Measurements from ENCODE around the gene FARP2.

FARP2 gene

GRCh38 chr2:241508240-241509154 lies 152.4 kb downstream of the FARP2 start, which contains the start of gene STK25:
Gene STK25, minus strand, starts transcription at chr2:241508584. Its CDS starts 549 bp downstream, at chr2:241508035.
- Histone ChIP-seq H3K4me1 (ENCODE audit: low read length) (peaks cover 21% of the 10 kb centered on the region), H3K79me2 (ENCODE audit: low read length) (peaks cover 22% of the 10 kb centered on the region), H3K36me3 (replicated peaks; ENCODE audit: low read depth, low read length) (no peaks in the 10 kb centered on the region), H3K9ac (ENCODE audit: low read length) (peak within 1 kb of the TSS; percentile 67), H3K27ac (ENCODE audit: low read length) (peak within 1 kb of the TSS; percentile 30; the same call in 1 of the 2 replicates), H4K20me1 (ENCODE audit: insufficient read depth, low read length) (no peaks in the 10 kb centered on the region), H2AFZ (ENCODE audit: low read depth, low read length) (peak within 1 kb of the TSS; percentile 85), H3K4me2 (ENCODE audit: low read length) (peak within 1 kb of the TSS; percentile 72), H3K4me3 (ENCODE audit: low read length) (peak within 1 kb of the TSS; percentile 96), H3K9me3 (ENCODE audit: insufficient read depth, low read length) (no peaks in the 10 kb centered on the region), H3K27me3 (ENCODE audit: low read depth, low read length) (no peaks in the 10 kb centered on the region)
- TF ChIP-seq CTCF (IDR thresholded peaks at IDR 0.05; ENCODE audit: low read depth, low read length) (no peak), EZH2phosphoT487 (IDR thresholded peaks at IDR 0.05; ENCODE audit: low read depth) (no peak)

DNA sequence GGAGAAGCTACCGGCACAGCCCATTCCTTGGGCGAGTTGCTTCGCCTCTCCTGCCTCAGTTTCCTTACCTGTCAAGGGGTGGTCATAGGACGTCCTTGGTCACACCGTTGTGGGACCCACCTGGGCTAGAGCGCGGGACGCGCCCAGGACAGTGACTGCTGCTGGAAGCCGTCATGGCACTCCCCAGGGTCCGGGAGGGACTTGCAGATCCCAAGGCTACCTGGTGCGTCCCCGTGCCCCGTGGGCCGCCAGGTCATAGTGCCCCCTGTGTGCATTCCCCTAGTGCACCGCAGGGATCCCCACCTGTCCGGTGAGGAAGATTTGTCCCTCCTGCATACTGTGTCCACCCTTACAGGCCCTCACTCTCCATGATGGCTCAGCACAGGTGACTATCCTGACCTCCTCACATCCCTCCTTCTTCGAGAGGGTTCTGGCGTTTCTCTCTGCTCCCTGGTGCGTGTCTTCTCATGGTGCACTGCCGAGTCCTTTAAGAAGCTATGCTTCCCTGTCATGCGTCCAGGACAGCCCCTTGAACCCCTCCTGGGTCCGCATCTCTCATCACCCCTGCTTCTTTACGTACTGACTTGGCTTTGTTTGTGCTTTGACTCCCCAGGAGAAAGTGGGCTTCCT lies 153.2 kb downstream of the FARP2 start:
- no peaks in the 10 kb centered on the region for H3K27me3 ChIP-seq (ENCODE audit: low read depth, low read length)
- H4K20me1 ChIP-seq (ENCODE audit: insufficient read depth, low read length): no peaks in the 10 kb centered on the region
- H3K27ac ChIP-seq (ENCODE audit: low read length): no peak overlapping the region
- no peak overlapping the region for H3K9ac ChIP-seq (ENCODE audit: low read length)
- H3K4me1 ChIP-seq (ENCODE audit: low read length): peaks cover 21% of the 10 kb centered on the region
- H2AFZ ChIP-seq (ENCODE audit: low read depth, low read length): peak overlapping the region; percentile 85
- H3K4me2 ChIP-seq (ENCODE audit: low read length): peak overlapping the region; percentile 66
- TF ChIP-seq CTCF (IDR thresholded peaks at IDR 0.05; ENCODE audit: low read depth, low read length) (no peak), EZH2phosphoT487 (IDR thresholded peaks at IDR 0.05; ENCODE audit: low read depth) (no peak)
- H3K4me3 ChIP-seq (ENCODE audit: low read length): peak overlapping the region; percentile 96
- H3K79me2 ChIP-seq (ENCODE audit: low read length): peaks cover 22% of the 10 kb centered on the region
- H3K36me3 ChIP-seq (replicated peaks; ENCODE audit: low read depth, low read length): no peaks in the 10 kb centered on the region
- no peaks in the 10 kb centered on the region for H3K9me3 ChIP-seq (ENCODE audit: insufficient read depth, low read length)

GRCh38 chr2:241511091-241511741 lies 155.1 kb downstream of the FARP2 start:
- no peaks in the 10 kb centered on the region for H4K20me1 ChIP-seq (ENCODE audit: insufficient read depth, low read length)
- H3K27ac ChIP-seq (ENCODE audit: low read length): no peak overlapping the region
- peaks cover 29% of the 10 kb centered on the region for H3K4me1 ChIP-seq (ENCODE audit: low read length)
- no peak overlapping the region for H3K9ac ChIP-seq (ENCODE audit: low read length)
- peak overlapping the region; percentile 28; the same call in 1 of the 2 replicates for H3K4me2 ChIP-seq (ENCODE audit: low read length)
- H2AFZ ChIP-seq (ENCODE audit: low read depth, low read length): no peak overlapping the region
- peaks cover 15% of the 10 kb centered on the region for H3K79me2 ChIP-seq (ENCODE audit: low read length)
- no peak overlapping the region for H3K4me3 ChIP-seq (ENCODE audit: low read length)
- no peak for TF ChIP-seq EZH2phosphoT487 (IDR thresholded peaks at IDR 0.05; ENCODE audit: low read depth)
- no peak for TF ChIP-seq CTCF (IDR thresholded peaks at IDR 0.05; ENCODE audit: low read depth, low read length)
- no peaks in the 10 kb centered on the region for H3K36me3 ChIP-seq (replicated peaks; ENCODE audit: low read depth, low read length)
- H3K27me3 ChIP-seq (ENCODE audit: low read depth, low read length): no peaks in the 10 kb centered on the region
- no peaks in the 10 kb centered on the region for H3K9me3 ChIP-seq (ENCODE audit: insufficient read depth, low read length)

DNA sequence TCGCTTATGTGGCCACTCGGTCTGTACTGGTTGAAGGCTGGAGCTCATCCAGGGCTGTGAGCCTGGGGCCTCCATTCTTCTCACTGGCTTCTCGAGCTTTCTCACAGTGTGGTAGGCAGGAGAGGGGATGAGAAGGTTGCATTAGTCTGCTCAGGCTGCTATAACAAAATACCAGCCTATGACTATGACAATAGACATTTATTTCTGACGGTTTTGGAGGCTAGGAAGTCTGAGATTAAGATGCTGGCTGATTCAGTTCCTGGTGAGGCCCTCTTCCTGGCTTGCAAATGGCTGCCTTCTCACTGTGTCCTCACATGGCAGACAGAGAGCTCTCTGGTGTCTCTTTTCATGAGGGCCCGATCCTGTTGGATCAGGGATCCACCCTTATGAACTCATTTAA lies 158.5 kb downstream of the FARP2 start:
- Histone ChIP-seq H3K4me1 (ENCODE audit: low read length) (peaks cover 22% of the 10 kb centered on the region), H2AFZ (ENCODE audit: low read depth, low read length) (no peak overlapping the region), H3K36me3 (replicated peaks; ENCODE audit: low read depth, low read length) (no peaks in the 10 kb centered on the region), H3K4me3 (ENCODE audit: low read length) (no peak overlapping the region), H3K79me2 (ENCODE audit: low read length) (no peaks in the 10 kb centered on the region), H4K20me1 (ENCODE audit: insufficient read depth, low read length) (no peaks in the 10 kb centered on the region), H3K9me3 (ENCODE audit: insufficient read depth, low read length) (no peaks in the 10 kb centered on the region), H3K27ac (ENCODE audit: low read length) (no peak overlapping the region), H3K9ac (ENCODE audit: low read length) (no peak overlapping the region), H3K4me2 (ENCODE audit: low read length) (no peak overlapping the region), H3K27me3 (ENCODE audit: low read depth, low read length) (no peaks in the 10 kb centered on the region)
- TF ChIP-seq CTCF (IDR thresholded peaks at IDR 0.05; ENCODE audit: low read depth, low read length) (no peak), EZH2phosphoT487 (IDR thresholded peaks at IDR 0.05; ENCODE audit: low read depth) (no peak)
